GM19455 (cell line): ENCODE results near the gene SLC37A2.
"Not testable (repeated sequence)": the region's sequence is repeated elsewhere in the genome, so short reads cannot be mapped to it uniquely, and the experiment has no call there.

ENCODE experiments used
- ATAC-seq: cut with Tn5 transposase; IDR thresholded peaks from one replicate; pipeline ENCODE4 v1.9.1; 2021; ENCODE audit not compliant: unreplicated experiment

The SLC37A2 gene

DNA sequence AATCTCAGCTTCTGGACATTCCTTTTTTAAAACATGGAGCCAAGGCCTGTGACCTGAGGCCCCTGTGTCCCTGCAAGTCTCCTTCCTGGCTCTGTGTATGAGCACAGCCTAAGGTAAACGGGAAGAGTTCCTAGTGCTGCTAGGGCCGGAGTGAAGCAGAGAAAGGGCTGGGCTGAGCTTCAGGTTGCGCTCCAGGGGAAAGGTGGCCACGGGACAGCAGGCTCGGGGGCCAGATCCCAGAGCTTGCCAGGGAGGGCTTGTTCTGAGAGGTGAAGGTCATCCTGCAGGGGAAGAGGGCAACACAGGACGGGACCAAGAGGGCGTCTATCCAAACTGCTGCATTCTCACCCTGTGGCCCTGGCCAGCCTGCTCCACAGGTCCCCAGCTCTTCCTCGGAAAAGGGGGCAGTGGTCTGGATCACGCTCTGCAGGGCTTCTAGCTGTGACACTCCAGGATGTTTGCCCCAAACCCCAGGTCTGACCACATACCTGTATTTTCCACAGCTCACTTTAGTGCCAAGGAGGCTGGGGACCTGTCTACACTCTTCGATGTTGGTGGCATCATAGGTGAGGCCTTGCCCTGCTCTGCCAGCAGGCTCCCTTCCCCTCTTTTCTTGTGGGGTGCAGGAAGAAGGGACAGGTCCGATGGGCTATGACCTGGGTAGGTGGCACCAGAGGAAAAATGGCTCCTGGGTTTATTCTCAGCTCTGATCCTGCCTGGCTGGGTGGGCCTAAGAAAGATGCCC is 20.4 kb downstream of the SLC37A2 start:
- ATAC-seq = no peak

- no peak for ATAC-seq
Measured at GRCh38 chr11:125084057-125084416, 20.9 kb downstream of the SLC37A2 start.

DNA sequence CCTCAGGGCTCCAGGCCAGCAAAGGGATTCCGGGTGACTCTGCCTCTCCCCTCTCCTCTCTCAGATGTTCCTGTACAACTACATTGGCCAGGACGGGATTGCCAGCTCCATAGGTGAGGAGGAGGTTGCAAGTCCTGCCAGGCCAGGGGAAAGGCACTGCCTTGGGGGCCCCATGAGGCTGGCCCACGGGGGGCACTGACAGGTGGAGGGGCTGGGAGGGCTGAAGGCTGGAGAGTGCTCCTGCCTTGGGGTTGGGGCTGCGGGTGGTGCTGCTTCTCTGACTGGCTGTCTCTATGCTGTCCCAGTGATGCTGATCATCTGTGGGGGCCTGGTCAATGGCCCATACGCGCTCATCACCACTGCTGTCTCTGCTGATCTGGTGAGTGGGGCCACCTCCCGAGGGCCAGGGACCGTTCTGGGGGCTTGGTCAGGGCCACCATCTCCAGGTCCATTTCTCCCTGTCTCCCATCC is 21.7 kb downstream of the SLC37A2 start:
- no peak for ATAC-seq

GRCh38 chr11:125085301-125086081 is 22.4 kb downstream of the SLC37A2 start:
- ATAC-seq = no peak

GRCh38 chr11:125086633-125087296 is 23.7 kb downstream of the SLC37A2 start:
- ATAC-seq = no peak

GRCh38 chr11:125088123-125088522 is 25.0 kb downstream of the SLC37A2 start:
- ATAC-seq = no peak

DNA sequence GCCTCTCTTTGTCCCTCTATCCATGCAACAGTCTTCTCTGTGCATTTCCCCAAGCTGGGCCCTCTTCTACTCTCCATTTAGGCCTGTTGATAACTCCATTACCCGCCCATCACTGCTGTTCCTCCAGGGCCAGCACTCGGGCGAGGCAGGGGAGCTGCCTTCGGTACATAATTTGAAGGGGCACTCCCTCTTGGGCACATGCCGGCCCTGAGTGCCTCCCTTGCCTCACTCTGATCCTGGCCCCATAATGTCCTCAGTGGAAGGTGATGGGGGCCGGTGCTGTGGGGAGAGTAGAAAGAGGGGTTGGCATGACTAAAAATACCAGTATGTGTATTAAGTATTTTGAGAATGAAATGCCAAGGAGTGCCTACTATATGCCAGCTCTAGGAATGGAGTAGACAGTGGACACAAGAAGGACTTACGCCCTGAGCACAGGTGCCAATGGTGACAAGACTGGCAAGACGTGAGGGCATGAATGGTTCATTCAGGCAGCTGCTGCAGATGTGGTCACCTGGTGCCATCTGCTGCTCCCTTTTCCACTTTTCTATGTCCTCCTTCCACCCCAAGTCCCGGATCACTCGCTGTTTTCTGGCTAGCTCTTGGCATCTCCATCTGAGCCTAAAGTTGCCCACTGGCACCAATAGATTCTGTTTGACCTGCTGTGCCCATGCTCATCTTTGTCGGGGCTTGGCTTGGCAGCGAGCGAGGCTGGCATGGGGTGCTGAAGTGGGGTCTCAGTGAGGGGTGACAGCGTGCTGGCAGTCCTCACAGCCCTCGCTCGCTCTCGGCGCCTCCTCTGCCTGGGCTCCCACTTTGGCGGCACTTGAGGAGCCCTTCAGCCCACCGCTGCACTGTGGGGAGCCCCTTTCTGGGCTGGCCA is 25.7 kb downstream of the SLC37A2 start:
- ATAC-seq = no peak

DNA sequence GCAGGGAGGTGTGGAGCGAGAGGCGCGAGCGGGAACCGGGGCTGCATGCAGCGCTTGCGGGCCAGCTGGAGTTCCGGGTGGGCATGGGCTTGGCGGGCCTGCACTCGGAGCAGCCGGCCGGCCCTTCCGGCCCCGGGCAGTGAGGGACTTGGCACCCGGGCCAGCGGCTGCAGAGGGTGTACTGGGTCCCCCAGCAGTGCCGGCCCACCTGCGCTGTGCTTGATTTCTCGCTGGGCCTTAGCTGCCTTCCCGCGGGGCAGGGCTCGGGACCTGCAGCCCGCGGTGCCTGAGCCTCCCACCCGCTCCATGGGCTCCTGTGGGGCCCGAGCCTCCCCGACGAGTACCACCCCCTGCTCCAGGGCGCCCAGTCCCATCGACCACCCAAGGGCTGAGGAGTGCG is 26.4 kb downstream of the SLC37A2 start:
- not testable (repeated sequence) for ATAC-seq

DNA sequence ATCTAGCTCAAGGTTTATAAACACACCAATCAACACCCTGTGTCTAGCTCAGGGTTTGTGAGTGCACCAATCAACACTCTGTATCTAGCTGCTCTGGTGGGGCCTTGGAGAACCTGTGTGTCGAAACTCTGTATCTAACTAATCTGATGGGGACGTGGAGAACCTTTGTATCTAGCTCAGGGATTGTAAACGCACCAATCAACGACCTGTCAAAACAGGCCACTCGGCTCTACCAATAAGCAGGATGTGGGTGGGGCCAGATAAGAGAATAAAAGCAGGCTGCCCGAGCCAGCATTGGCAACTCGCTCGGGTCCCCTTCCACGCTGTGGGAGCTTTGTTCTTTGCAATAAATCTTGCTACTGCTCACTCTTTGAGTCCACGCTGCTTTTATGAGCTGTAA is 27.0 kb downstream of the SLC37A2 start:
- ATAC-seq = not testable (repeated sequence)

GRCh38 chr11:125090816-125091215 is 27.7 kb downstream of the SLC37A2 start:
- ATAC-seq = no peak

DNA sequence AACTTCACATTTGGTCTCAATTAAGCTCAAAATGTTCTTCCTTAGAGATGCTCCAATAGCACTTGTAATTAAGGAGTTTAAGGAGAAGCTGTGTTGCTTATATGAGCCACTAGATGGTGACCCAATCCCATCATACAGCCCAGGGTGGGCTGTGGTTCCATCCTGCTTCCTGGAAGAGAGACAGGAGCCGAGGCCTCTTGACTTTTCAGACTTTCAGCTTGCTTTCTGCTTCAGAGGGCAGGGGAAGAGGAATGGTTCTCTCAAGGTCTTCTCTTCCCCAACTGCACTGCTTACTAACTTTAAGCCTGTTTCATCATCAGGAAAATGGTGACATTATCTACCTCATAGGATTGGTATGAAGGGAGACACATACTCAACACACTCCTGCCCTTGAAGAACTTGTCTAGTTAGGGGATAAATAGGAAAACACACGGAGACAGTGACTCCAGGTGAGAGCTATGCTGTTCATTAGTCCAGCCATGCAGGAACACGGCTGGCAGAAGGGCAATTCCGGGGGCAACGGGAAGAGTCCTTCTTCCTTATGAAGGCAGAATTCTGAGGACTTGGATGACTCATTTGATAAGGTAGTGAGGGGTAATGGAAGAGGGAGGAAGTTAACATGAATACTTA is 28.3 kb downstream of the SLC37A2 start:
- no peak for ATAC-seq

- ATAC-seq = no peak
Measured at GRCh38 chr11:125091877-125092664, 29.0 kb downstream of the SLC37A2 start.

- ATAC-seq = no peak
Measured at GRCh38 chr11:125092669-125093068, 29.6 kb downstream of the SLC37A2 start.

- no peak for ATAC-seq
Measured at GRCh38 chr11:125093502-125093901, 30.4 kb downstream of the SLC37A2 start.

GRCh38 chr11:125094731-125095130 is 31.6 kb downstream of the SLC37A2 start:
- ATAC-seq = no peak

- no peak for ATAC-seq
Measured at GRCh38 chr11:125100136-125100535, 37.0 kb downstream of the SLC37A2 start.

DNA sequence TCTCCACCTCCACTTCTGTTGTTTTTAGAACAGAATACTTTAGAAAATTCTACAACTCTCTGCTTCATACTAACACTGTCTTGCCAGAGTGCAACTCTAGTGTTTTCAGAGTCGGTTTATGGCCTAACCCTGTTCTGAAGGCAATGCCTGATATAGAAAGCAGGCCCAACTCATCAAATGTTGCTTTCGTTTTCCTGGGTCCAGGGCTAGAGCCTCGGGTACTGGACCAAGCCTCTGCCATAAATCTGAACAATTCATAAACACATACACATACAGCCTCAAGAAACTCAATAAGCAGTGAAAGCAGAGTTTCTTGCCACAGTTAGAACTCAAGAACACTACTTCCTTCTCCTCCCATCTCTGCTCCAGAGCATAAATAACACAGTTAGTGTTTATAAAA is 38.5 kb downstream of the SLC37A2 start:
- no peak for ATAC-seq

DNA sequence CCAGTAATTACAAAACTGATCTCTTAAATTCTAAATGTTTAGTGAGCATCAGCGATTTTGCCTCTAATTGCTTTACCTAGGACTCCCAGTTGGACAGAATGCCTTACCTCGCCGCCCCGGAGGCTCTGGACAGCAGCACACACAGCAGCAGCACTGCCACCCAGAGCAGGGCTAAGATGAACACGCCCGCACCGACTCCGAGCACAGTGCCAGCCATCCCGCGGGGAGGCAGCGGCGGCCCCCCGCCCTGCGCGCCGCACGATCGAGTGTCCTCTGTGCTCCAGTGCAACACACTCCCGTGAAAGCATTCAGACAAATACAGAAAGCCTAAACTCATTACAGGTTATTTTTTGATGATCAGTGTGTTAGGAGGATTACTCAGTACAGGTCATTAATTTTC is 38.9 kb downstream of the SLC37A2 start:
- no peak for ATAC-seq

GRCh38 chr11:125102510-125102909 is 39.4 kb downstream of the SLC37A2 start:
- no peak for ATAC-seq

GRCh38 chr11:125105926-125106325 is 42.8 kb downstream of the SLC37A2 start:
- ATAC-seq = no peak
